GM12872 (cell line): ENCODE results near the gene ZIK1.

Experiments used
- TF ChIP-seq, protein P1 (sequence below): IDR thresholded peaks from 3 replicates; pipeline ENCODE4 v1.5.1; 2011; ENCODE audit warnings: low read depth, mild to moderate bottlenecking, low read length, moderate library complexity; ENCODE audit not compliant: insufficient read depth

The ZIK1 gene

DNA sequence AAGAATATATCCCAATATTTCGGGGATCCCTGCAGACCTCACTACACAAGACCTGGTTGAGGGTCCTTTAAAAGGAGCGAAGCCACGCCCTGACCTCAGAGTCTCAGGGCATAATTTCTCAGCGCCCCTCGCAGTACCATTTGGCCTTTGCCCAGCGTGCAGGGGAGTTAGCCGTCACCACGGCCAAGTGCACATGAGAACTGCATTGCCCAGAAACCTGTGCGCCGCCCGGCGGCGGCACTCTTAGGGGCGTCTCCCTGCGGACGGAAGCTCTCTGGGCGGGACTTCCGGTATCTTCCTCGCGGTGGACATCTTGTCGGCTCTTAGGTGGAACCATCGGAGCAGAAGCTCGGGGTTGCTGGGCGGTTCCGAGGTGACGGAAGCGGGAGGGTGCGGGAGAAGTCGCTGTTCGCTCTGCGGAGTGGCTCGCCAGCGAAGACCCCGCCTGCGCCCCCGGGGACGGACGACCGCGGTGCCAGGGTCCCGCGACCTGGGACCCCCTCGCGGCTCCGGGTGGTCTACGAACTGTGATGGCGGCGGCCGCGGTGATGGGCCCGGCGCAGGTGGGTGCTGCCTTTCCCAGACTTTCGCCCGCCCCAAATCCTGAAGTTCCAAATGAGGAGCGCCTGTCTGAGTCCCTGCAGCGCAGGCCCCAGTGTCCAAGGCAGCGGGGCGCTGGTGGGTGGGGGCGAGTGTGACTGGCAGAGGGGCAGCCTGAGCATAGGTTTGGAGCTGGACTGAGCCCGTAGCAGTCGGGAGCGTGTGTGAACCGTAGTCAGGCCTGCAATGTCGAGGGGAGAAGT, 30.2 kb downstream of the ZIK1 start, which contains the start of gene ZNF134:
Gene ZNF134, plus strand, starts transcription at position 302 of the 803 bp plus-strand sequence. CDS start 5,227 bp downstream, outside the sequence.
- TF ChIP-seq, protein P1, sequence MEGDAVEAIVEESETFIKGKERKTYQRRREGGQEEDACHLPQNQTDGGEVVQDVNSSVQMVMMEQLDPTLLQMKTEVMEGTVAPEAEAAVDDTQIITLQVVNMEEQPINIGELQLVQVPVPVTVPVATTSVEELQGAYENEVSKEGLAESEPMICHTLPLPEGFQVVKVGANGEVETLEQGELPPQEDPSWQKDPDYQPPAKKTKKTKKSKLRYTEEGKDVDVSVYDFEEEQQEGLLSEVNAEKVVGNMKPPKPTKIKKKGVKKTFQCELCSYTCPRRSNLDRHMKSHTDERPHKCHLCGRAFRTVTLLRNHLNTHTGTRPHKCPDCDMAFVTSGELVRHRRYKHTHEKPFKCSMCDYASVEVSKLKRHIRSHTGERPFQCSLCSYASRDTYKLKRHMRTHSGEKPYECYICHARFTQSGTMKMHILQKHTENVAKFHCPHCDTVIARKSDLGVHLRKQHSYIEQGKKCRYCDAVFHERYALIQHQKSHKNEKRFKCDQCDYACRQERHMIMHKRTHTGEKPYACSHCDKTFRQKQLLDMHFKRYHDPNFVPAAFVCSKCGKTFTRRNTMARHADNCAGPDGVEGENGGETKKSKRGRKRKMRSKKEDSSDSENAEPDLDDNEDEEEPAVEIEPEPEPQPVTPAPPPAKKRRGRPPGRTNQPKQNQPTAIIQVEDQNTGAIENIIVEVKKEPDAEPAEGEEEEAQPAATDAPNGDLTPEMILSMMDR: 0 out of 3 replicates have a peak, but pooled peaks have one; percentile 2

DNA sequence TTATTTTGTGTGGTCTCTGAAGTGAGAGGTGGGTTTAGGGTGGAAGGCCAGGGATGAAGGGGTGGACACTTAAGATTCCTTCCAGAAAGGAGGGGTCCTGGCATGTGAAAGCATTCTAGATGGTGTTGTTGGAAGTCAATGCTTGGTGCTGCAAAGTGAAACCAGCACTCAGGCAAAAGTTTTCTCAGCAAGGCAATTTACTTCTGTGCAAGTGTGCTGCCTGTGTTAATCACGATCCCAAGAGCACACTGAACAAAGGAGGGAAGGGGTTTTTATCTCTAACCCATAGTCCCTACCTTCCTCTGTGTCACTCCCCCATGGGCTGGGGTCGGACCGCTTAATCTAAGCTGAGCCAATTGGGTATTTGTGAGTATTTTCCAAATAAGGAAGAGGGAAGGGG, 31.4 kb downstream of the ZIK1 start:
- TF ChIP-seq, protein P1: no peak

DNA sequence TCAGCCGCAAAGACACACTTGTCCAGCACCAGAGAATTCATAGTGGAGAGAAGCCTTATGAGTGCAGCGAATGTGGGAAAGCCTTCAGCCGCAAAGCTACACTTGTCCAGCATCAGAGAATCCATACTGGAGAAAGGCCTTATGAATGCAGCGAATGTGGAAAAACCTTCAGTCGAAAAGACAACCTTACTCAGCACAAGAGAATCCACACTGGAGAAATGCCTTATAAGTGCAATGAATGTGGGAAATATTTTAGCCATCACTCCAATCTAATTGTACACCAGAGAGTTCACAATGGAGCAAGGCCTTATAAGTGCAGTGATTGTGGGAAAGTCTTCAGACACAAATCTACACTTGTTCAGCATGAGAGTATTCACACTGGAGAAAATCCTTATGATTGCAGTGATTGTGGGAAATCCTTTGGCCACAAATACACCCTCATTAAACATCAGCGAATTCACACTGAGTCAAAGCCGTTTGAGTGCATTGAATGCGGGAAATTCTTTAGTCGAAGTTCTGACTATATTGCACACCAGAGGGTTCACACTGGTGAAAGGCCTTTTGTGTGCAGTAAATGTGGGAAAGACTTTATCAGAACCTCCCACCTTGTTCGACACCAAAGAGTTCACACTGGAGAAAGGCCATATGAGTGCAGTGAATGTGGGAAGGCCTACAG, 36.9 kb downstream of the ZIK1 start:
- TF ChIP-seq, protein P1: no peak

DNA sequence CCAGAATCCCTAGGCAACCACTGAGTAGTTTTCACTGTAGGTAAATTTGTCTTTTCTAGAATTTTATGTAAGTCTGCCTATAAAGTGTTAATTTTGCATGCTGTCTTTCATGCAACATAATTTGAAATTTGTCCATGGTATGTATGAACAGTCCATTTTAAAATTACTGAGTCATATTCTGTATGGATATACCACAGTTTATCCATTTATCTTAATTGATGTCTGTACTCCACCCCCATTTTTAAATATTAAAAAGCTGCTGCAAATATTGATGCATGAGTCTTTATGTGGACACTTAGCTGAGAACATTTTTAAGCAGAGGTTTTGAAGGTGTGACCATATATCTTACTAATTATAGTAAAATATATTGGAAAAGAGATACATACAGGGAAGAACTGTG, 39.1 kb downstream of the ZIK1 start:
- TF ChIP-seq, protein P1: no peak

DNA sequence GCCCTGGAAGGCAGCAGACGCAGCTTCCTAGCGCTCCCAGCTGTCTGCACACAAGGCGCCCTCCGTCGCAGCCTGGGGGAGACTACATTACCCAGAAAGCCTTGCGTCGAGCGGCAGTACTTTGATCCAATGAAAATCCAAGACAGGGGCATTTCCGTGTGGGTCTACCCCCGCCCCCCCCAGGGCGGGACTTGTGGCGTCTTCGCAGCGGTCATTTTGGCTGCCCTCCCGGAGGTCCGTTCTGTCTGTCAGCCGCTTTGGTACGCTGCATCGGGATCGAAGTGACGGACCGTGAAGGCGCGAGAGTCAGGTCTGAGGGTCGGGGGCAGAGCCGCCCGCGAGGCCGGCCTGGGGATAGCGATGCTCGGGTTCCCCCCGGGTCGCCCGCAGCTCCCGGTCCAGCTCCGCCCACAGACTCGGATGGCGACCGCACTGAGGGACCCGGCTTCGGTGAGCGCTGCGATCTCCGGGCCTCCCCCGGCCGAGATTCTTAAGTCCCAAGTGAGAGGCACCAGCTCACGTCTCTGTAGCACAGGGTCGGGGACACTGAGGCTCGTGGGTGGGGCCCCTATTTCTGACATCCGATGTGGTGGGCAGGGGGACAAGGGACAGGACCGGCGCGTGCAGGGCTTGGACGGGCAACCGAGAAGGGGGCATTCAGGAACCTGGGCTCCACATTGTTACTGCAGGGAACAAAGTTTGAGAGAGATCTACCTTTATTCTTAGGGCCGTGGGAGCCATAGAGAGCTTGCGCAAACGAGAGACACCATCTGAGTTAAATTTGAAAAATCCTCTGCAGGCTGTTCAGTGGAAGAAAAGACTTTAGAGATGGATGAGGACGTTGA, 49.3 kb downstream of the ZIK1 start, which contains the start of gene ZNF211:
Gene ZNF211, plus strand, starts transcription at position 182 of the 845 bp plus-strand sequence. Its CDS starts 179 bp downstream, at position 361.
- TF ChIP-seq, protein P1: no peak

DNA sequence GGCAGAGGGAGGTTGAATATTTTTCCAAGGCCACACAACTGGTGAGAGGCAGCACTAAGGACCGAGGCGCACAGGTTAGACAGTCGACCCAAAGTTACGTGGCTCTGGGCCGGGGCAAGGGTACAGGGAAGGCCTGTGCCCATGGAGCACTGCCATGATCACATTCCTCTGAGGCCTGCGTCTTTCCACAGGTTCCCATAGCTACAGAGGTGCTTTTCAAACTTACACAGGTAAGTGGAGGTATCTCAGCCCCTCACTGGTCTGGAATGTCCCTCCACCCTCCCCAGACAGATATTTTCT, 49.8 kb downstream of the ZIK1 start:
- TF ChIP-seq, protein P1: no peak

DNA sequence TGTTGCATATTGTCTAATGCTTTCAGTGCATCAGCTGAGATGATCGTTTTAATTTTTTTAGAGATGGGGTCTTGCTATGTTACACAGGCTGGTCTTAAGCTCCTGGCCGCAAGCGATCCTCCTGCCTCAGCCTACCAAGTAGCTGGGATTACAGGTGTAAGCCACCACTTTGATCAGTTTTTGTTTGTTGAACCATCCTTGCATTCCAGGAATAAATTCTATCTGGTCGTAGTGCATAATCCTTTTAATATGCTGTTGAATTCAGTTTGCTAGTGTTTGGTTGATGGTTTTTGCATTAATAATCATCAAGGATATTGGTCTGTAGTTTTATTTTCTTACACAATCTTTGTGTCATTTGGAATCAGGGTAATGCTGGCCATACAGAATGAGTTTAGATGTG, 53.4 kb downstream of the ZIK1 start:
- TF ChIP-seq, protein P1: no peak
